WTC11 (cell line): Measurements from ENCODE around the gene SPOCK1. TPM values are rescaled to one million over a fixed set of nuclear protein-coding genes. Genes with fewer than 3 reads are reported as not detected.

ENCODE experiments used
- ATAC-seq: fragments of 200-7000 bp; cut with Tn5 transposase; 2 replicates; pipeline ENCODE4 v1.10.0; 2021; ENCODE audit warnings: mild to moderate bottlenecking, moderate library complexity
- CTCF ChIA-PET: fragments of 300-600 bp; sonication (Branson Sonifier 250); formaldehyde crosslinking; loops from one replicate; lab custom pipeline; 2021; ENCODE audit warnings: antibody characterized with exemption; lab: Charles Lee
- POLR2A ChIA-PET: fragments of 350-600 bp; sonication (Branson Sonifier 250); formaldehyde crosslinking; loops from one replicate; lab custom pipeline; 2021; ENCODE audit warnings: antibody characterized with exemption; lab: Charles Lee
- DNase-seq: peaks from one replicate; pipeline ENCODE4 v3.0.0; 2021; ENCODE audit warnings: low spot score
- H3K27ac Mint-ChIP-seq: 2 replicates; pipeline ENCODE4 v1.8.0; 2021; ENCODE audit warnings: mixed read lengths
- H3K27me3 Mint-ChIP-seq: 2 replicates; pipeline ENCODE4 v1.8.0; 2021; ENCODE audit warnings: low read depth, mild to moderate bottlenecking, moderate library complexity, mixed read lengths
- H3K36me3 Mint-ChIP-seq: 2 replicates; pipeline ENCODE4 v1.8.0; 2021; ENCODE audit warnings: mixed read lengths
- H3K4me1 Mint-ChIP-seq: 2 replicates; pipeline ENCODE4 v1.8.0; 2022; ENCODE audit warnings: mixed read lengths
- H3K4me3 Mint-ChIP-seq: 2 replicates; pipeline ENCODE4 v1.8.0; 2021; ENCODE audit warnings: mild to moderate bottlenecking, moderate library complexity, mixed read lengths
- H3K9me3 Mint-ChIP-seq: 2 replicates; pipeline ENCODE4 v1.8.0; 2021; ENCODE audit warnings: mixed read lengths
- AR ChIP-seq: fragments of 250-450 bp; sonication (Bioruptor Pico); IDR thresholded peaks from 2 replicates; pipeline ENCODE4 v1.9.0; 2021; ENCODE audit warnings: mild to moderate bottlenecking
- CREM ChIP-seq: sonication (generic); formaldehyde crosslinking; IDR thresholded peaks from 2 replicates; pipeline ENCODE4 v1.8.1; 2022; ENCODE audit warnings: mild to moderate bottlenecking, missing genetic modification reagents, moderate library complexity
- CTCF ChIP-seq: fragments of 200-600 bp; IDR thresholded peaks from 2 replicates; pipeline ENCODE4 v1.8.0; 2022; ENCODE audit warnings: antibody characterized with exemption
- ESRRA ChIP-seq: sonication (generic); formaldehyde crosslinking; IDR thresholded peaks from 2 replicates; pipeline ENCODE4 v1.8.1; 2022; ENCODE audit warnings: mild to moderate bottlenecking, missing genetic modification reagents, borderline replicate concordance
- ETV6 ChIP-seq: sonication (generic); formaldehyde crosslinking; IDR thresholded peaks from 2 replicates; pipeline ENCODE4 v1.8.1; 2022; ENCODE audit warnings: mild to moderate bottlenecking, missing genetic modification reagents
- FOXP4 ChIP-seq: sonication (generic); formaldehyde crosslinking; IDR thresholded peaks from 2 replicates; pipeline ENCODE4 v1.8.0; 2022; ENCODE audit warnings: mild to moderate bottlenecking, missing genetic modification reagents
- GABPB1 ChIP-seq: sonication (generic); formaldehyde crosslinking; IDR thresholded peaks from 2 replicates; pipeline ENCODE4 v1.8.1; 2023; ENCODE audit warnings: mild to moderate bottlenecking, missing genetic modification reagents
- GTF2I ChIP-seq: fragments of 250-450 bp; sonication (Bioruptor Pico); conservative IDR thresholded peaks from 2 replicates; pipeline ENCODE4 v1.4.0; 2021; ENCODE audit warnings: mild to moderate bottlenecking
- IRF1 ChIP-seq: sonication (generic); formaldehyde crosslinking; IDR thresholded peaks from 2 replicates; pipeline ENCODE4 v1.8.0; 2023; ENCODE audit warnings: missing genetic modification reagents
- JAZF1 ChIP-seq: fragments of 250-450 bp; sonication (Bioruptor Pico); IDR thresholded peaks from 2 replicates; pipeline ENCODE4 v1.9.0; 2021; ENCODE audit warnings: moderate library complexity, mild to moderate bottlenecking, inconsistent platforms
- KAT7 ChIP-seq: sonication (generic); formaldehyde crosslinking; IDR thresholded peaks from 2 replicates; pipeline ENCODE4 v1.8.1; 2023; ENCODE audit warnings: missing genetic modification reagents, mild to moderate bottlenecking, borderline replicate concordance
- MLX ChIP-seq: sonication (generic); formaldehyde crosslinking; IDR thresholded peaks from 2 replicates; pipeline ENCODE4 v1.8.1; 2023; ENCODE audit warnings: mild to moderate bottlenecking, missing genetic modification reagents, moderate library complexity
- NR2C2 ChIP-seq: sonication (generic); formaldehyde crosslinking; IDR thresholded peaks from 2 replicates; pipeline ENCODE4 v1.8.0; 2022; ENCODE audit warnings: mild to moderate bottlenecking, missing genetic modification reagents
- OVOL2 ChIP-seq: fragments of 250-450 bp; sonication (Bioruptor Pico); IDR thresholded peaks from 2 replicates; pipeline ENCODE4 v1.9.0; 2021; ENCODE audit warnings: mild to moderate bottlenecking, borderline replicate concordance
- RORB ChIP-seq: fragments of 250-450 bp; sonication (Bioruptor Pico); IDR thresholded peaks from 2 replicates; pipeline ENCODE4 v1.9.0; 2021; ENCODE audit warnings: mild to moderate bottlenecking
- SMAD4 ChIP-seq: sonication (generic); formaldehyde crosslinking; IDR thresholded peaks from 2 replicates; pipeline ENCODE4 v1.8.0; 2022; ENCODE audit warnings: mild to moderate bottlenecking, missing genetic modification reagents
- ZBTB21 ChIP-seq: sonication (generic); formaldehyde crosslinking; IDR thresholded peaks from 2 replicates; pipeline ENCODE4 v1.8.1; 2023; ENCODE audit warnings: mild to moderate bottlenecking, missing genetic modification reagents, borderline replicate concordance
- ZNF121 ChIP-seq: sonication (generic); formaldehyde crosslinking; IDR thresholded peaks from 2 replicates; pipeline ENCODE4 v1.8.0; 2023; ENCODE audit warnings: missing genetic modification reagents
- ZNF138 ChIP-seq: sonication (generic); formaldehyde crosslinking; conservative IDR thresholded peaks from 2 replicates; pipeline ENCODE4 v1.8.1; 2022; ENCODE audit warnings: mild to moderate bottlenecking, moderate library complexity, missing genetic modification reagents
- ZNF219 ChIP-seq: sonication (generic); formaldehyde crosslinking; IDR thresholded peaks from 2 replicates; pipeline ENCODE4 v1.8.0; 2023; ENCODE audit warnings: missing genetic modification reagents, mild to moderate bottlenecking, borderline replicate concordance
- ZNF281 ChIP-seq: sonication (generic); formaldehyde crosslinking; IDR thresholded peaks from 2 replicates; pipeline ENCODE4 v1.8.0; 2023; ENCODE audit warnings: mild to moderate bottlenecking, missing genetic modification reagents
- ZNF512 ChIP-seq: sonication (generic); formaldehyde crosslinking; IDR thresholded peaks from 2 replicates; pipeline ENCODE4 v1.8.1; 2022; ENCODE audit warnings: missing genetic modification reagents, borderline replicate concordance
- ZSCAN18 ChIP-seq: fragments of 250-450 bp; sonication (Bioruptor Pico); IDR thresholded peaks from 2 replicates; pipeline ENCODE4 v2.1.2; 2022; ENCODE audit warnings: mild to moderate bottlenecking, moderate library complexity
- total RNA-seq: library from RNA; stranded (reverse); gene quantifications from 3 replicates; pipeline ENCODE4 v1.2.3, GENCODE V29; 2021

SPOCK1 gene
- total RNA-seq, 1 experiment from 2014 or later: 15.2 TPM

GRCh38 chr5:137273511-137273910, 225.6 kb downstream of the SPOCK1 start:
- no peak for DNase-seq
- TF ChIP-seq NR2C2: no peak
- TF ChIP-seq AR: no peak
- no peak for TF ChIP-seq CTCF
- TF ChIP-seq KAT7 (CRISPR knock-in tag): no peak
- TF ChIP-seq MLX (CRISPR knock-in tag): no peak
- no peak for TF ChIP-seq GABPB1 (CRISPR knock-in tag)
- no peak for TF ChIP-seq ZNF281
- no peak for TF ChIP-seq JAZF1 (CRISPR knock-in tag)
- no peak for TF ChIP-seq ZSCAN18 (CRISPR knock-in tag)
- no peak for TF ChIP-seq IRF1 (CRISPR knock-in tag)
- TF ChIP-seq RORB (CRISPR knock-in tag): no peak
- no peak for TF ChIP-seq ETV6 (CRISPR knock-in tag)
- no peak for TF ChIP-seq SMAD4 (CRISPR knock-in tag)
- TF ChIP-seq, all 79 proteins: peak for 0

GRCh38 chr5:137272831-137273230, 226.3 kb downstream of the SPOCK1 start:
- no peaks in the 10 kb centered on the region for H3K36me3 Mint-ChIP-seq
- H3K4me1 Mint-ChIP-seq: no peaks in the 10 kb centered on the region
- H3K27me3 Mint-ChIP-seq: no peaks in the 10 kb centered on the region
- ChIA-PET CTCF (no interaction called here), POLR2A (no interaction called here)
- H3K27ac Mint-ChIP-seq: no peak overlapping the region
- DNase-seq (no peak), ATAC-seq (no peak)
- TF ChIP-seq CREM (CRISPR knock-in tag) (no peak), ESRRA (CRISPR knock-in tag) (no peak), FOXP4 (CRISPR knock-in tag) (no peak), OVOL2 (CRISPR knock-in tag) (no peak), ZBTB21 (CRISPR knock-in tag) (no peak), ZNF121 (CRISPR knock-in tag) (no peak), ZNF219 (no peak), GTF2I (CRISPR knock-in tag) (no peak), GABPB1 (CRISPR knock-in tag) (no peak), ZNF512 (no peak), ZNF138 (CRISPR knock-in tag) (no peak)
- no peak overlapping the region for H3K4me3 Mint-ChIP-seq
- H3K9me3 Mint-ChIP-seq: no peaks in the 10 kb centered on the region

More at GRCh38 chr5:137273511-137273910, 225.6 kb downstream of the SPOCK1 start:
- Mint-ChIP-seq H3K4me3 (no peak overlapping the region), H3K36me3 (no peaks in the 10 kb centered on the region), H3K27ac (no peak overlapping the region), H3K27me3 (no peaks in the 10 kb centered on the region), H3K9me3 (no peaks in the 10 kb centered on the region), H3K4me1 (no peaks in the 10 kb centered on the region)
- ATAC-seq: no peak
- ChIA-PET CTCF (no interaction called here), POLR2A (interaction anchor here (0.8 kb wide), 1 partner anchor 198 kb away, joined by 3 read pairs; no protein-coding TSS in a partner anchor)
